ENCODE data around the gene IQCE.

The IQCE gene

GRCh38 chr7:2575046-2575732 lies 16.4 kb downstream of the IQCE start:
- ChIA-PET POLR2A (ENCODE audit: low non-redundant PET) (no interaction called here), CTCF (interaction anchor here (0.7 kb wide), 1 partner anchor 318 kb away, joined by 3 read pairs; no protein-coding TSS in a partner anchor)
- no peak for TF ChIP-seq CTCF (conservative IDR thresholded peaks at IDR 0.05; ENCODE audit: low read depth)

GRCh38 chr7:2575733-2576340 lies 17.1 kb downstream of the IQCE start:
- CTCF ChIA-PET = no interaction called here
- no peak overlapping the region for H3K27ac ChIP-seq

More at GRCh38 chr7:2575046-2575732, 16.4 kb downstream of the IQCE start:
- H3K27ac ChIP-seq = no peak overlapping the region
- DNase-seq (ENCODE audit: low spot score) = no peak

GRCh38 chr7:2576742-2577491 lies 18.1 kb downstream of the IQCE start:
- H3K27ac ChIP-seq = no peak overlapping the region
- ChIA-PET CTCF (no interaction called here), POLR2A (ENCODE audit: low non-redundant PET) (no interaction called here)
- no peak for TF ChIP-seq CTCF (conservative IDR thresholded peaks at IDR 0.05; ENCODE audit: low read depth)
- DNase-seq (ENCODE audit: low spot score) = no peak

More at GRCh38 chr7:2575733-2576340, 17.1 kb downstream of the IQCE start:
- TF ChIP-seq CTCF (conservative IDR thresholded peaks at IDR 0.05; ENCODE audit: low read depth) = no peak
- DNase-seq (ENCODE audit: low spot score) = no peak
- POLR2A ChIA-PET (ENCODE audit: low non-redundant PET) = no interaction called here

- no peak for DNase-seq (ENCODE audit: low spot score)
- ChIA-PET CTCF (no interaction called here), POLR2A (ENCODE audit: low non-redundant PET) (no interaction called here)
- TF ChIP-seq CTCF (conservative IDR thresholded peaks at IDR 0.05; ENCODE audit: low read depth) = no peak
- no peak overlapping the region for H3K27ac ChIP-seq
These were observed 19.3 kb downstream of the IQCE start for GRCh38 chr7:2577914-2578680.

GRCh38 chr7:2580636-2581035 lies 21.9 kb downstream of the IQCE start:
- ChIA-PET POLR2A (ENCODE audit: low non-redundant PET) (no interaction called here), CTCF (no interaction called here)
- no peak for DNase-seq (ENCODE audit: low spot score)
- no peak for TF ChIP-seq CTCF (conservative IDR thresholded peaks at IDR 0.05; ENCODE audit: low read depth)
- H3K27ac ChIP-seq = 0 out of 2 replicates have a peak overlapping the region, but pooled peaks have one; percentile 3
